Duodenal mucosa (tissue), 2 donors: ENCODE measurements around the gene AQP2.

Experiments used
- H3K27ac ChIP-seq: one replicate; pipeline ENCODE4 v1.7.0; 2013; ENCODE audit warnings: low read depth, low read length
- H3K27me3 ChIP-seq, 2 donors: one replicate each; pipeline ENCODE4 v1.7.0; 2013; ENCODE audit warnings: low read length in 2 of 2, control low read depth in 1 of 2; ENCODE audit not compliant: insufficient read depth in 2 of 2, control insufficient read depth in 1 of 2
- H3K36me3 ChIP-seq, 2 donors: one replicate each; pipeline ENCODE4 v1.7.0; 2013; ENCODE audit warnings: low read length in 2 of 2, control low read depth in 1 of 2; ENCODE audit not compliant: insufficient read depth in 2 of 2, control insufficient read depth in 1 of 2
- H3K4me1 ChIP-seq, 2 donors: one replicate each; pipeline ENCODE4 v1.7.0; 2013; ENCODE audit warnings: low read length in 2 of 2, control low read depth in 1 of 2; ENCODE audit not compliant: insufficient read depth in 2 of 2, control insufficient read depth in 1 of 2
- H3K4me3 ChIP-seq, 2 donors: one replicate each; pipeline ENCODE4 v1.7.0; 2013; ENCODE audit warnings: low read length in 2 of 2, low read depth in 1 of 2
- H3K9ac ChIP-seq, 2 donors: one replicate each; pipeline ENCODE4 v1.7.0; 2013; ENCODE audit warnings: low read length in 2 of 2, low read depth in 1 of 2
- H3K9me3 ChIP-seq, 2 donors: one replicate each; pipeline ENCODE4 v1.7.0; 2013; ENCODE audit warnings: low read length in 2 of 2, control low read depth in 1 of 2; ENCODE audit not compliant: control insufficient read depth in 1 of 2

AQP2 gene

DNA sequence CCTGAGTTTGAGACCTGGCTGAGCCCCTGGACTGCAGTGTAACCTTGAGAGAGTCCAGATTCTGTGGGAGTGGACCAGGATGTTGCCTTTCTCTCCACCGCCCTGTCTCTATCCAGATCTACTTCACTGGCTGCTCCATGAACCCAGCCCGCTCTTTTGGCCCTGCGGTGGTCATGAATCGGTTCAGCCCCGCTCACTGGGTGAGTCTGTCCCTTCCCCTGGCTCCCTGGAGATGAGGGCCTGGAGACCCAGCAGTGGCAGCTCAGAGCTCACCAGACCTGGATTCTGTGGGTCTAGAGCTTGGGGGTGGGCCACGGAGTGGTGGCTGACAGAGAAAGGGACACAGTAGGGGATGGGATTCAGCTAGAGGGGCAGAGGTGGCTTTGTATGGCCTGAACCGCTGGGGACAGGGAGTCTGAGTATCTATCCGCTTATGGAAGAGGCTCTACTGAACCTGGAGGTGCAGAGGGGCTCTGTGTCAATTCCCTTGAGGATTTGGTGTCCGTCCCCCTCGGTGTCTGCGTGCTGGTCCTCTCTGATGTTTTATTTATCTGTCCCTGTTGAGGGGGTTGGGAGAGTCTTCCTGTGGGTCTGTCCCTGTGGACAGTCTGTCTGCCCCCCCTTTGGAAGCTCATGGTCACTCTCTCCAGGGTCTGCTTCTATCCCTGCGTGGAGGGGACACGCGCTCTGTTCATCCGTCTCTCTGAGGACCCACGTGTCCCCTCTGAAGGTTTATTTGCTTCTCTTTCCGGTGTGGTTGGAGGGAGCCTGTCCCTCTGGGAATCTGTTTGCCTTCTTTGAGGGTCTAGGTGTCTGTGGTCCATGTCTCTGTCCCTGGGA is 13.7 kb downstream of the AQP2 start:
- Histone ChIP-seq H3K9ac (no peak overlapping the region), H3K4me3 (no peak overlapping the region), H3K27ac (no peak overlapping the region), H3K36me3 (no peaks in the 10 kb centered on the region), H3K4me1 (peaks cover 7 to 11% of the 10 kb centered on the region in 2 donors), H3K27me3 (peaks cover 50 to 54% of the 10 kb centered on the region in 2 donors), H3K9me3 (no peaks in the 10 kb centered on the region)

DNA sequence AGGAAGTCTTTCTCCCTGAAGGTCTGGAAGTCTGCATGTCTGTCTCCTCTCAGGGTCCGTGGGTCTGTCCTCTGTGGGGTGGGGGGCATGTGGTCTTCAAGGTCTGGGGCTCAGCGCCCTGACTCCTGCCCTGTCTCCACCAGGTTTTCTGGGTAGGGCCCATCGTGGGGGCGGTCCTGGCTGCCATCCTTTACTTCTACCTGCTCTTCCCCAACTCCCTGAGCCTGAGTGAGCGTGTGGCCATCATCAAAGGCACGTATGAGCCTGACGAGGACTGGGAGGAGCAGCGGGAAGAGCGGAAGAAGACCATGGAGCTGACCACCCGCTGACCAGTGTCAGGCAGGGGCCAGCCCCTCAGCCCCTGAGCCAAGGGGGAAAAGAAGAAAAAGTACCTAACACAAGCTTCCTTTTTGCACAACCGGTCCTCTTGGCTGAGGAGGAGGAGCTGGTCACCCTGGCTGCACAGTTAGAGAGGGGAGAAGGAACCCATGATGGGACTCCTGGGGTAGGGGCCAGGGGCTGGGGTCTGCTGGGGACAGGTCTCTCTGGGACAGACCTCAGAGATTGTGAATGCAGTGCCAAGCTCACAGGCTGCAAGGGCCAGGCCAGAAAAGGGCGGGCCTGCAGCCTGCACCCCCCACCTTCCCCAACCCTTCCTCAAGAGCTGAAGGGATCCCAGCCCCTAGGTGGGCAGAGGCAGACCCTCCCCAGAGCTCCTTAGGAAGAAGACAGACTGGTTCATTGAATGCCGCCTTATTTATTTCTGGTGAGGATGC is 14.5 kb downstream of the AQP2 start:
- peaks cover 7 to 11% of the 10 kb centered on the region in 2 donors for H3K4me1 ChIP-seq
- H3K9me3 ChIP-seq: no peaks in the 10 kb centered on the region
- no peak overlapping the region for H3K4me3 ChIP-seq
- peaks cover 50 to 52% of the 10 kb centered on the region in 2 donors for H3K27me3 ChIP-seq
- H3K36me3 ChIP-seq: no peaks in the 10 kb centered on the region
- no peak overlapping the region for H3K9ac ChIP-seq
- H3K27ac ChIP-seq: no peak overlapping the region

GRCh38 chr12:49965836-49966235 is 15.3 kb downstream of the AQP2 start:
- Histone ChIP-seq H3K9me3 (no peaks in the 10 kb centered on the region), H3K27ac (no peak overlapping the region), H3K27me3 (peaks cover 48 to 49% of the 10 kb centered on the region in 2 donors), H3K4me1 (peaks cover 7 to 11% of the 10 kb centered on the region in 2 donors), H3K4me3 (no peak overlapping the region), H3K36me3 (no peaks in the 10 kb centered on the region), H3K9ac (no peak overlapping the region)

DNA sequence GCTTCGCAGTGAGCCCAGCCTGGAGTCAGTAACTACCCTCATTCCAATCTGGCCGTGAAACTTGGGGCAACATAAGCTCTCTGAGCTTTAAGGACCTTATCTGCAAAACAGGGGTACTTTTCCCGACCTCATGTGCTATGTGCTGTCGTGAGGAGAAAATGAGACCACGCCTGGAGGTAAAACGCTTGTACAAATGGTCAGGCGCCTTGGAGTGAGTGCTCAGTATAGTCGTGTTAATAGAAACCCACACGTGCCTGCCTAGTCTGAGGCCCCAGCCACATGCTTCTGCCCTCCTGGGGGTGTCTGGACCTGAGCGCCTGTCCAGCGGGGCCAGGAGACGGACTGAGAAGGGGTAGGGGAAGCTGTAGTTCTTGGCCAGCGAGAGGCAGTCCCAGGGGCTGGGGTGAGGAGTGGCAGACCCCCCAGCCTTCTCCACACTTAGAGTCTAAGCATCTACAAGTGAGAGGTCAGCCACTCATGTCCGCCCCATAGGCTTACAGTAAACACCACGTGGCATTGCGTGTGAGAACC is 16.0 kb downstream of the AQP2 start:
- no peak overlapping the region for H3K9ac ChIP-seq
- no peak overlapping the region for H3K27ac ChIP-seq
- H3K36me3 ChIP-seq: no peaks in the 10 kb centered on the region
- H3K4me3 ChIP-seq: no peak overlapping the region
- H3K9me3 ChIP-seq: no peaks in the 10 kb centered on the region
- peaks cover 7 to 11% of the 10 kb centered on the region in 2 donors for H3K4me1 ChIP-seq
- H3K27me3 ChIP-seq: peaks cover 44 to 46% of the 10 kb centered on the region in 2 donors

DNA sequence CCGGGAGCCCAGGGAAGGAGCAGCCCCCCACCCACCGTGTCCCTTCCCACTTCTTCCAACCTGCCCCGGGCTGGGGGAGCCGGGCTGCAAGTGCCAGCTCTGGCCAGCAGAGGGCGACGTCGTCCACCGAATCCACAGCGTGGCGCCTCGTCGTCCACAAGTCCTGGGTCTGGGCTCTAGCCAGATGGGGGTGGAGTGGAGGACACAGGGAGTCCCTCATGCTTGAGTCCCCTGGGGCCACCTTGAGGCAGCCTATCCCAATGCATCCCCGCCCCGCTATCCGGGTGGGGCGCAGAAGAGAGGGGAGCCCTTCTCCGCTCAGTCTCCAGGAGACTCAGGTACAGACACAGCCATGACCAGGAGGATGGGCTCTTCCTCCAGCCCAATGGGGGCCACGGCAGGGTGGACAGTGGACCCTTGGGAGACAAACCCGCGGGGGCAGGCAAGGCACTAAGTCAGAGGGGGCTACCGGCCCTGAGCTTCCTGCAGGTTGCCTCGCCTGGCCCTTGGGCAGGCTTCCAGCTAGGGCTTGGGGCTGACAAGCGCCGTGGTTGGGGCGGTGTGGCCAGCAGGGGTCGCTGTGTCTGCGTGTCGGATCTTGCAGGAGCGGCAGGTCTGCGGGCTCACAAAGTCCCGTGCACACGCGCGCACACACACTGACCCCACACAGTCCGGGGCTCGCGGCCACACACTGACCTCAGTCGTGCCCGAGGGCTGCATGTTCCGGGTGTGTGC is 16.7 kb downstream of the AQP2 start:
- no peak overlapping the region for H3K27ac ChIP-seq
- H3K27me3 ChIP-seq: peaks cover 40 to 42% of the 10 kb centered on the region in 2 donors
- peak overlapping the region; percentile 59 to 70 for H3K4me3 ChIP-seq

DNA sequence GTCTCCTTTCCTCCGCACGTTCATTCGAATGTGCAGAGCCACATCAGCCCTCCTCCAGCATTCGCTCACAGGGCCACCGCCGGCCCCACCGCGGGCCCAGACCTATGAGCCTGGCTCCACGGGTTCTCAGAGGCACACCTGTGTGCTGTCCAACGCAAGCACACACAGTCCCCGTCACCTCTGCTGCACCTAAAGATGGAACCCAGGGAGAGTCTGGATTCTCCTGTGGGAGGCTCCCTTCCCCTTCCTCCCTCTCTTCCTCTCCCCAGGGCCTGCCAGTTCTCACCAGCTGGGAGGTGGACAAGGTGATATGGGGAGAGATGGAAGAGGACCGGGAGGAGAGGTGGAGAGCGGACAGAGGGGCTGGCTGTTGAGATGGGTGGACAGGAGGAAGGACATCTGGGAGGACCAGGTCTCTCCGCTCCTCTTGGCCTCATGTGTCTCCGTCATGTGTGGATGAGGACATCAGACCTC is 17.3 kb downstream of the AQP2 start:
- Histone ChIP-seq H3K4me3 (peak overlapping the region; percentile 59 to 70), H3K27me3 (peaks cover 34 to 42% of the 10 kb centered on the region in 2 donors), H3K27ac (no peak overlapping the region), H3K9me3 (no peaks in the 10 kb centered on the region), H3K36me3 (no peaks in the 10 kb centered on the region), H3K9ac (peak overlapping the region in 1 of 2 donors; percentile 47), H3K4me1 (peaks cover 7 to 11% of the 10 kb centered on the region in 2 donors)

More for the DNA sequence above, 16.7 kb downstream of the AQP2 start:
- no peaks in the 10 kb centered on the region for H3K9me3 ChIP-seq
- H3K9ac ChIP-seq: peak overlapping the region in 1 of 2 donors; percentile 47
- H3K4me1 ChIP-seq: peaks cover 7 to 11% of the 10 kb centered on the region in 2 donors
- H3K36me3 ChIP-seq: no peaks in the 10 kb centered on the region

DNA sequence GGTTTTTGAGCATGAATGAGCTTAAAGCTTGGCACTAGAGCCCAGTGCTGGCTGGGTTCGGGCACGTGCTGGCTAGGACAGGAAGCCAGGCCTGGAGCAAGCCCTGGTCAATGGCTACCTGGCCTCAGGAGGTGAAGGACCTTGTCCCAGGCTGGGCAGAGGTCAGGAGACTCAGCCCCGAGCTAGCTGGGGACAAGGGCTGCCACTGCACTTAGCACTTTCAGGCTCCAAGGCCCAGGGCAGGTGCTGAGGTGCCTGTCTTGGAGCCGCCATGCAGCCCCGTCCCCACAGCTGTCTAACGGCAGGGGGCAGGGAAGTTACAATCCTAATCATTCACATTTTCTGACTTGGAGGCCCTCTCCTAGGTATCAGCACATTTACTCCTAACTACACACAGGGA is 17.9 kb downstream of the AQP2 start:
- Histone ChIP-seq H3K27ac (no peak overlapping the region), H3K4me3 (no peak overlapping the region), H3K27me3 (peaks cover 30 to 42% of the 10 kb centered on the region in 2 donors), H3K36me3 (no peaks in the 10 kb centered on the region), H3K4me1 (peaks cover 9 to 14% of the 10 kb centered on the region in 2 donors), H3K9me3 (no peaks in the 10 kb centered on the region), H3K9ac (no peak overlapping the region)

DNA sequence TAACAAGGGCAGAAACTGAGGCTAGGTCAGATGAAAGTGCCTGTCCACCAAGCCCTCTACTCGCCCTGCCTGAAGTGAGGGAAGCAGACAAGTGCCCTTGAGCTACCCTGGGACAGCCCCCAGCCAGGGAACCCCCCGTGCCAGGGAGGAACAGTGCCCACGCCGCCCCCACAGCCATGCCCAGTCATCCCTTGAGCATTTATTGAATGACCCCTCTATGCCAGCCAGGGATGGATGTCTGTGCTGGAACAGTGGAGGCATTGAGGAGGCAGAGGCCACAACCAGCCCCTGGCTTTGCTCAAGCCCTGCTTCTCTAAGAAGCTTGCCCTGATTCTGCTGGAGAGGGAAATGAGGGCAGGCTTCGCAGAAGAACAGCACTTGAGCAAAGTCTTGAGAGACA is 18.5 kb downstream of the AQP2 start:
- Histone ChIP-seq H3K27ac (no peak overlapping the region), H3K4me1 (peaks cover 15 to 19% of the 10 kb centered on the region in 2 donors), H3K36me3 (no peaks in the 10 kb centered on the region), H3K4me3 (no peak overlapping the region), H3K9me3 (no peaks in the 10 kb centered on the region), H3K9ac (no peak overlapping the region), H3K27me3 (peaks cover 29 to 37% of the 10 kb centered on the region in 2 donors)

- peaks cover 25 to 29% of the 10 kb centered on the region in 2 donors for H3K27me3 ChIP-seq
- H3K36me3 ChIP-seq: no peaks in the 10 kb centered on the region
- no peaks in the 10 kb centered on the region for H3K9me3 ChIP-seq
- no peak overlapping the region for H3K9ac ChIP-seq
- no peak overlapping the region for H3K4me3 ChIP-seq
- H3K27ac ChIP-seq: no peak overlapping the region
- H3K4me1 ChIP-seq: peaks cover 16 to 24% of the 10 kb centered on the region in 2 donors
These were observed 19.3 kb downstream of the AQP2 start for GRCh38 chr12:49969651-49970429.
